Spleen (tissue), 7 donors: ENCODE measurements around the gene ZNF585A.

Experiments
- POLR2A ChIP-seq, 3 donors: fragments of 450-650 bp; IDR thresholded peaks; one replicate each; pipeline ENCODE4 v1.5.1; 2017; ENCODE audit warnings: antibody characterized with exemption in 3 of 3, mild to moderate bottlenecking in 1 of 3
- TF ChIP-seq, protein P1 (sequence below), 11 experiments: fragments of 200-600 bp in 7 of 11; fragments of 450-650 bp in 4 of 11; sonication (generic) in 4 of 11; IDR thresholded peaks in 8 of 11; conservative IDR thresholded peaks in 3 of 11; 1 replicate in 7 of 11; 2 replicates in 4 of 11; pipeline versions ENCODE4 v1.4.0 to v1.8.0; 2016 to 2021; ENCODE audit warnings: antibody characterized with exemption in 11 of 11, inconsistent platforms in 4 of 11, mild to moderate bottlenecking in 1 of 11
- donor health status: DM: no; HTN: no; CAD: no; lungs with moderate emphysema.
- donor health status: DM: no; HTN: no; CAD: no.
- donor health status: DM: no; HTN: no; CAD: no.

DNA sequence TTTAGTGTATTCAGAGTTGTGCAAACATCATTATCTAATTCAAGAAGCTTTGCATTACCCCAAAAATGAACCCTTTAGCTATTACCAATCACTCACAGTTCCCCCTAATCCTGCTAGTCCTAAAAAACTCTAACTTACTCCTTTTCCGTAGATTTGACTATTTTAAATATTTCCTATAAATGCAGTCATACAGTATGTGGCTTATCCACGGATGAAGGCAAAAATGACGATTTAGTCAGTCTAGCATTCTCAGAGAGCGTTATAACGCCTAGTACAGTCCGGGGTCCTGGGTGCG, 44.9 kb upstream of the ZNF585A start:
- TF ChIP-seq, protein P1, sequence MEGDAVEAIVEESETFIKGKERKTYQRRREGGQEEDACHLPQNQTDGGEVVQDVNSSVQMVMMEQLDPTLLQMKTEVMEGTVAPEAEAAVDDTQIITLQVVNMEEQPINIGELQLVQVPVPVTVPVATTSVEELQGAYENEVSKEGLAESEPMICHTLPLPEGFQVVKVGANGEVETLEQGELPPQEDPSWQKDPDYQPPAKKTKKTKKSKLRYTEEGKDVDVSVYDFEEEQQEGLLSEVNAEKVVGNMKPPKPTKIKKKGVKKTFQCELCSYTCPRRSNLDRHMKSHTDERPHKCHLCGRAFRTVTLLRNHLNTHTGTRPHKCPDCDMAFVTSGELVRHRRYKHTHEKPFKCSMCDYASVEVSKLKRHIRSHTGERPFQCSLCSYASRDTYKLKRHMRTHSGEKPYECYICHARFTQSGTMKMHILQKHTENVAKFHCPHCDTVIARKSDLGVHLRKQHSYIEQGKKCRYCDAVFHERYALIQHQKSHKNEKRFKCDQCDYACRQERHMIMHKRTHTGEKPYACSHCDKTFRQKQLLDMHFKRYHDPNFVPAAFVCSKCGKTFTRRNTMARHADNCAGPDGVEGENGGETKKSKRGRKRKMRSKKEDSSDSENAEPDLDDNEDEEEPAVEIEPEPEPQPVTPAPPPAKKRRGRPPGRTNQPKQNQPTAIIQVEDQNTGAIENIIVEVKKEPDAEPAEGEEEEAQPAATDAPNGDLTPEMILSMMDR (IDR thresholded peaks at IDR 0.05 in 8 of 11, conservative IDR thresholded peaks at IDR 0.05 in 3 of 11), result no peak
- TF ChIP-seq POLR2A (IDR thresholded peaks at IDR 0.05), result no peak
